NCI-H82 treated with DMSO at 0.1 percent for 48 hours (cell line): ENCODE results near the gene ZNF20.
"Not testable (repeated sequence)": the region's sequence is repeated elsewhere in the genome, so short reads cannot be mapped to it uniquely, and the experiment has no call there.

Source experiments
- DNase-seq: peaks from one replicate; lab custom pipeline; 2025; ENCODE audit not compliant: unreplicated experiment; lab: John Stamatoyannopoulos, UW

The ZNF20 gene

GRCh38 chr19:12113121-12113520 lies 27.0 kb downstream of the ZNF20 start:
- no peak for DNase-seq

- no peak for DNase-seq
Measured at GRCh38 chr19:12112701-12113100, 27.4 kb downstream of the ZNF20 start.

- no peak for DNase-seq
Measured at GRCh38 chr19:12111943-12112637, 28.1 kb downstream of the ZNF20 start.

- no peak for DNase-seq
Measured at GRCh38 chr19:12111176-12111575, 29.0 kb downstream of the ZNF20 start.

DNA sequence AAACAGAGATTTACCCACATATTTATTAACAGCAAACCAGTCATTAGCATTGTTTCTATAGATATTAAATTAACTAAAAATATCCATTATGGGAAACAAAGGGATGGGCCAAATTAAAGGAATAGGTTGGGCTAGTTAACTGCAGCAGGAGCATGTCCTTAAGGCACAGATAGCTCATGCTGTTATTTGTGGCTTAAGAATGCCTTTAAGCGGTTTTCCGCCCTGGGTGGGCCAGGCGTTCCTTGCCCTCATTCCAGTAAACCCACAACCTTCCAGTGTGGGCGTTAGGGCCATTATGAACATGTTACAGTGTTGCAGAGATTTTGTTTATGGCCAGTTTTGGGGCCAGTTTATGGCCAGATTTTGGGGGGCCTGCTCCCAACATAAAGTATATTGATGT lies 36.2 kb downstream of the ZNF20 start:
- not testable (repeated sequence) for DNase-seq

GRCh38 chr19:12098040-12098439 lies 42.1 kb downstream of the ZNF20 start:
- DNase-seq = no peak

- DNase-seq = no peak
Measured at GRCh38 chr19:12095111-12095790, 44.9 kb downstream of the ZNF20 start.

GRCh38 chr19:12093777-12094176 lies 46.4 kb downstream of the ZNF20 start:
- DNase-seq = no peak

- no peak for DNase-seq
Measured at GRCh38 chr19:12092956-12093355, 47.2 kb downstream of the ZNF20 start.

DNA sequence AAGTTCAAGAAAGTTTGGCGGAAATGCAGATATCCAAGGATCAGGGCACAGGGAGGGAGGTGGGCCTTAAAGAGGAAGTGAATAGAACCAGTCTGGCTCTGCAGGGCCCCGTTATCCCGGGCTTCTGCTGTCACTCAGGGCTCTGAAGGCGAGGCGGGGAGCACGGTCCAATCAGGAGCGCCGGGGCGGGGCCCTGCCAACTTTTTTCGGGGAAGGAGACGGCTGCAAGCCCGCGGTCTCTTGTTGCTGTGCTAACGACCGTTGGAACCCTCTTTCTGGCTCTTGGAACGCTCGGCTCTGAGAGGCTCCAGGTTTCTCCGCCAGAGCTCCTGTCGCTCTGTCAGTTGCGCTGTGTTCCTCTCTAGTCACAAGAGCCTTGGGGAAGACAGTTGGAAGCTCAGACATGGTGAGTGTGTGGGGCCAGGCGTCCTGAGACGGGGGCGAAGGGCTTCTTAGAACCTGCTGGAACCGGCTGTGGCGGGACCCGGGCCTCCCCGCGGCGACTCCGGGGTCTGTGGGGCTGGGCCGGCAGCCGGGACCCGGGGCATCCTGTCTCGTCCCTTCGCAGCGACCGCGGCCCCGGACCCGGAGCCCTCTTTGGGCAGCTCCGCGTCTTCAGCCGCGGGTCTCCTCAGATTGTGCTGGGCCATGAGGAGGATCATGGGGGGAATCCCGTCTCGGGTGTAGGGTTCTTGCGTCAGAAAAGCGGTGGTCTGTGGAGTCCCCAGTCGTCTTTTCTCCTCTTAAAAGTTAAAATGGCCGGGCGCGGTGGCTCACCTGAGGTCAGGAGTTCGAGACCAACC lies 47.9 kb downstream of the ZNF20 start:
- peak; percentile 3 for DNase-seq

DNA sequence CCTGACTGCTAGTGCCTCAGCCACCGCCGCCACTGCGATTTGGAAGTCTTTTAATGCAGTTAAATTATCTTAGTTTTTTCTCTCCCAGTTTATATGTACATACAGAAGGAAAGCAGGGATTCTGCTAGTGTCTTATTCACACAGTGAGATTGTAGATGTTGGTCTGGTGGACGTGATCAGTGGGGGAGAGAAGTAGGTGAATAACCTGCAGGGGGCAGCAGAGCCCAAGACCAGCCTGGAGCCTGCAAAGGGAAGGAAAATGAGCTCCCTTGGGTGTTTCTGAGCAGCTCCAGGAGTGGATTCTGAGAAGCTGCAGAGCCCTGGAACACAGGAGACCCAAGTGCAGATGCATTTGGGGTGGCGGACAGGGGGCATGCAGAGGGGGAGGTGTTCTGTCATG lies 49.3 kb downstream of the ZNF20 start:
- DNase-seq = no peak

GRCh38 chr19:12085074-12085818 lies 54.9 kb downstream of the ZNF20 start:
- DNase-seq = no peak

DNA sequence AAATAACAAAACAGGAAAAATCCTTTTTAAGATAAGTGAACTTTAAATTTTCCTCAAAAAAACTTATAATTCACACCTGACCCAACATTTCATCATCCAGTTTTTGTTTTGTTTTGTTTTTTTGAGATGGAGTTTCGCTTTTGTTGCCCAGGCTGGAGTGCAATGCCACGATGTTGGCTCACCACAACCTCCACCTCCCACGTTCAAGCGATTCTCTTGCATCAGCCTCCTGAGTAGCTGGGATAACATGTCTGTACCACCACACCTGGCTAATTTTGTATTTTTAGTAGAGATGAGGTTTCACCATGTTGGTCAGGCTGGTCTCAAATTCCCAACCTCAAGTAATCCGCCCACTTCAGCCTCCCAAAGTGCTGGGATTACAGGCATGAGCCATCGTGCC lies 56.8 kb downstream of the ZNF20 start:
- DNase-seq = not testable (repeated sequence)
